GM23248 (cell line): ENCODE results near the gene TBL3.

Source experiments
- EZH2 ChIP-seq: fragments of 200-600 bp; sonication (generic); IDR thresholded peaks from 2 replicates; pipeline ENCODE4 v1.6.1; 2018; ENCODE audit warnings: antibody characterized with exemption, mild to moderate bottlenecking; ENCODE audit not compliant: insufficient read depth, poor library complexity, severe bottlenecking
- EZH2phosphoT487 ChIP-seq: fragments of 200-600 bp; sonication (generic); IDR thresholded peaks from 2 replicates; pipeline ENCODE4 v1.6.1; 2018; ENCODE audit warnings: antibody characterized with exemption, moderate library complexity, mild to moderate bottlenecking, low read depth; ENCODE audit not compliant: insufficient read depth

DNA sequence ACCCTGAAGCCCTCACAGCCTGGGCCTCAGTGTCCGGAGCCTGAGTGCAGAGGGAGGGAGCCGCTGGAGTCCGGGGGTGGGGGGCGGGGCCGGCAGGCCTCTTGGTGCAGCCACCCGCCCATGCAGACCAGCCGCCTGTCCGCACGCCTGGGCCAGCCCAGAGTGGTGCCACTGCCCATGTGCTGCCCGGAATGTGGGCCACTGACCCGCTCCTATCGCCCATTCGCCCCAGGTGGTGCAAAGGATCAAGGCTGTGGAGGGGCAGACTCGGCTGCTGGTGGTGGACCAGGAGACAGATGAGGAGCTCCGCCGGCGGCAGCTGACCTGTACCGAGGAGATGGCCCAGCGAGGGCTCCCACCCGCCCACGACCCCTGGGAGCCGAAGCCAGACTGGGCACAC is 57.5 kb downstream of the TBL3 start:
- no peak for TF ChIP-seq EZH2
- TF ChIP-seq EZH2phosphoT487: no peak
